Measurements from ENCODE around the gene NEXMIF. TPM values are rescaled to one million over a fixed set of nuclear protein-coding genes. Genes with fewer than 3 reads are reported as not detected.
"Not testable (repeated sequence)": the region's sequence is repeated elsewhere in the genome, so short reads cannot be mapped to it uniquely, and the experiment has no call there.

NEXMIF gene
- total and polyA plus RNA-seq, 2 of the 8 experiments (the other 6 are each of a cell fraction or from before 2014, with no cell fraction given), result 0.18 to 0.73 TPM

DNA sequence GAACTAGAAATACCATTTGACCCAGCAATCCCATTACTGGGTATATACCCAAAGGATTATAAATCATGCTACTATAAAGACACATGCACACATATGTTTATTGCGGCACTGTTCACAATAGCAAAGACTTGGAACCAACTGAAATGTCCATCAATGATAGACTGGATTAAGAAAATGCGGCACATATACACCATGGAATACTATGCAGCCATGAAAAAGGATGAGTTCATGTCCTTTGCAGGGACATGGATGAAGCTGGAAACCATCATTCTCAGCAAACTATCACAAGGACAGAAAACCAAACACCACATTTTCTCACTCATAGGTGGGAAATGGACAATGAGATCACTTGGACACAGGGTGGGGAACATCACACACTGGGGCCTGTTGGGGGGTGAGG is 105.5 kb downstream of the NEXMIF start:
- H3K4me3 ChIP-seq (ENCODE audit: extremely low read depth in 1 of 4, insufficient read depth in 2 of 4, low read depth in 3 of 4, low read length in 4 of 4); H4K20me1 ChIP-seq (replicated peaks in 1 of 2; ENCODE audit: control insufficient read depth in 1 of 2, insufficient read depth in 2 of 2, low read length in 2 of 2); H3K18ac ChIP-seq (ENCODE audit: extremely low read depth, low read length); H3K27me3 ChIP-seq (replicated peaks in 1 of 4; ENCODE audit: control insufficient read depth in 3 of 4, extremely low read depth in 1 of 4, insufficient read depth in 3 of 4, low read length in 3 of 4); H3K4ac ChIP-seq (replicated peaks; ENCODE audit: insufficient read length, low read depth, low read length); H2AK5ac ChIP-seq (ENCODE audit: low read depth, low read length); H3K4me2 ChIP-seq (ENCODE audit: insufficient read depth in 1 of 2, low read depth in 2 of 2, low read length in 2 of 2); H2BK5ac ChIP-seq (ENCODE audit: low read depth, low read length); H3K79me2 ChIP-seq (ENCODE audit: control insufficient read depth in 1 of 2, insufficient read depth in 2 of 2, low read length in 2 of 2); H3K79me1 ChIP-seq (ENCODE audit: low read depth, low read length); H2BK12ac ChIP-seq (ENCODE audit: low read depth, low read length); H4K91ac ChIP-seq (replicated peaks; ENCODE audit: insufficient read length, low read length); H3K14ac ChIP-seq (ENCODE audit: insufficient read length); H2AFZ ChIP-seq (ENCODE audit: low read length); H2BK120ac ChIP-seq (replicated peaks; ENCODE audit: low read depth, low read length); FAIRE-seq; H4K5ac ChIP-seq (ENCODE audit: insufficient read length, low read depth, low read length); H3K9ac ChIP-seq (replicated peaks in 1 of 4; ENCODE audit: extremely low read depth in 1 of 4, low read depth in 3 of 4, low read length in 3 of 4); H3K23me2 ChIP-seq (ENCODE audit: low read depth, low read length); H3K9me3 ChIP-seq (ENCODE audit: insufficient read depth in 2 of 2, low read depth in 1 of 2, low read length in 1 of 2); POLR2A ChIA-PET (ENCODE audit: partially characterized antibody); H3K23ac ChIP-seq (ENCODE audit: insufficient read length); H3K27ac ChIP-seq (ENCODE audit: low read depth, low read length); H3K36me3 ChIP-seq (ENCODE audit: control insufficient read depth in 2 of 4, insufficient read depth in 4 of 4, low read length in 3 of 4); CTCF ChIA-PET (ENCODE audit: partially characterized antibody); DNase-seq (ENCODE audit: low read depth in 1 of 2, low spot score in 2 of 2); H2BK20ac ChIP-seq (ENCODE audit: low read length); H3K56ac ChIP-seq (replicated peaks; ENCODE audit: insufficient read length, low read depth, low read length); H3K4me1 ChIP-seq (replicated peaks in 1 of 4; ENCODE audit: control insufficient read depth in 3 of 4, insufficient read depth in 4 of 4, low read length in 3 of 4); H2BK15ac ChIP-seq (ENCODE audit: low read length); H4K8ac ChIP-seq (ENCODE audit: extremely low read depth, insufficient read depth, low read length): not testable (repeated sequence)
- 100% methylated on average over 2 of the region's 2 CpGs; no CpG with 5 or more reads in 1 of the 2 experiments for WGBS, 2 experiments (ENCODE audit: extremely low coverage in 1 of 2, insufficient coverage in 1 of 2, insufficient read length in 1 of 2, insufficient replicate concordance in 2 of 2, low coverage in 1 of 2, low lambda C conversion rate in 2 of 2, missing lambda C conversion rate in 1 of 2)
